RCC 7860 (cell line): ENCODE data around the gene TJAP1.

Experiments used
- DNase-seq: peaks from one replicate; pipeline ENCODE4 v3.0.0-alpha.2; 2015; ENCODE audit warnings: low spot score
- FAIRE-seq: peaks from 2 replicates; lab custom pipeline; 2012; peaks lifted over from hg19 to GRCh38; lab: Jason Lieb, UNC

Gene TJAP1, protein sequence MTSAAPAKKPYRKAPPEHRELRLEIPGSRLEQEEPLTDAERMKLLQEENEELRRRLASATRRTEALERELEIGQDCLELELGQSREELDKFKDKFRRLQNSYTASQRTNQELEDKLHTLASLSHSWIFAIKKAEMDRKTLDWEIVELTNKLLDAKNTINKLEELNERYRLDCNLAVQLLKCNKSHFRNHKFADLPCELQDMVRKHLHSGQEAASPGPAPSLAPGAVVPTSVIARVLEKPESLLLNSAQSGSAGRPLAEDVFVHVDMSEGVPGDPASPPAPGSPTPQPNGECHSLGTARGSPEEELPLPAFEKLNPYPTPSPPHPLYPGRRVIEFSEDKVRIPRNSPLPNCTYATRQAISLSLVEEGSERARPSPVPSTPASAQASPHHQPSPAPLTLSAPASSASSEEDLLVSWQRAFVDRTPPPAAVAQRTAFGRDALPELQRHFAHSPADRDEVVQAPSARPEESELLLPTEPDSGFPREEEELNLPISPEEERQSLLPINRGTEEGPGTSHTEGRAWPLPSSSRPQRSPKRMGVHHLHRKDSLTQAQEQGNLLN

DNA sequence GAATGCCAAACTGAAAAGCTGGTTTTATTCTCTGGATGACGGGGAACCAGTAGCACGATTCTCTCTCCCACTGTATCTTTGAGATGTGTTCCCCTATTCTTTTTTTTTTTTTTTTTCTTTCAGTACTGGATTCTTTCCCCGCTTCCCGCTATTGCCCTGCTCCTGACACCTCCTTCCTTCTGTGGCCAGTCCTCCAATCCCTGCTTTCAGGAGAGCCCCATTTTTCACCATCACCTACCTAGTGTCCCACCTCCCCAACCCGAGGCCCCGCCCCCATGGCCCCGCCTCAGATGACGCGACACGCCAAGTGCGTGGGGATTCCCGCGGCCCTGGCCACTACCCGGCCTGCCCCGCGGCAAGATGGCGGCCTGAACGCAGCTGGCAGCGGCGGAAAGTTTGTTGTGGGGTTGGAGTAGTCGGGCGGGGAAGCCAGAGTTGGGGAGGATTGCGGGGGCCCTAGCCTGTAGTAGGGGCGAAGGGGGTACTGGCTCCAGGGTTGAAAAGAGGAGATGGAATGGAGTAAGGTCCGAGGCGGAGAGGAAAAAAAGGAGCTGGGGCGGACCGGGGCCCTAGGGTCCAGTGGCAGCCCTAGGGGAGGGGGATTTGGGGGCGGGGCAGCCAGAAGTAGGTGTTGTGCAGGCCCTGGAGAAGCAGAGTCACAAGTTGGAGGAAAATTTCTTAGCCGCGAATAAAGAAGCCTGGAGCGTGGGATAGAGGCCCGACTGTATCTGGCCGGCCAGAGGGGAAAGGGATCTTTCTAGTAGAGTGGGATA, at the start of gene TJAP1:
Gene TJAP1 (plus strand): TSS at position 336 of the 773 bp plus-strand sequence. CDS start 21,432 bp downstream, outside the sequence.
- FAIRE-seq: no peak
- peak; percentile 38 for DNase-seq

DNA sequence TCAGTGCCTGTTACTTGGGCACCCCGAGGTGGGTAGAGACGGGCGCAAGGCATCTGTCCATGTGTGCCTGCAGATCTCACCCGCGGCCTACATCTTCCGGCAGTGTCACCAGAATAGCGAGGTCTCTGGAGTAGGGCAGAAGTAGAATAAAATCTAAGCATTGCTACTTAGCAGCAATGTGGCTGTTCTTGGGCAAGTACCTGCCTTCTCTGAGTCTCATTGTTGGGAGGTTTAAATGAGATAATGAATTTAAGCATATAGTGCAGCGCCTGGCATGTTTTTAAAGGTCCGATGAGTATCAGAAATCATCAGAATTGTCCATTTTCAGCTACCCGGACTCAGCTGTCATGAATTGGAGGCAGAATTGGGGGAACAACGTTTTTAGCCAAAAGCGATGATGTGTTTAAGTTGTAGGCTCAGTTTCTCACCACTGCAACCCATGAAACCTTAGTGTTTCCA, 49.2 kb upstream of the TJAP1 start:
- FAIRE-seq (no peak), DNase-seq (no peak)

DNA sequence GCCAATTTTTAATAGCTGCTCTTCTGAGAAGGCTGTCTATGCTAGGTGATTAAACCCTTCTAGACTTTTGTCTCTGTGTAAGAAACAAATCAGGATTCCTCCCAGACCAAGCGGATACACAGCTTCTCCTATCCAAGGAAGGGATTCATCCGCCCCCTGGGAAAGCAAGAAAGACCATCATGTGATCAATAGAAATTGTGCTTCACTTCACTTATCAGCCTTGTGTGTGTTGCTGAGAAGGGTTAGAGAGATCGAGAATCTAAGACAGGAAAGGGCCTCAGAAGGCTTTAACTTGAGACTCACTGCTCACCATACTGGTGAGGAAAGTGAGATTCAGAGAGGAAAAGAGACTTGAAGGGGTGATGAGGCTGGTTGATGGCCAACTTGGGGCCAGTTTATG, 48.5 kb upstream of the TJAP1 start:
- DNase-seq (no peak), FAIRE-seq (no peak)

DNA sequence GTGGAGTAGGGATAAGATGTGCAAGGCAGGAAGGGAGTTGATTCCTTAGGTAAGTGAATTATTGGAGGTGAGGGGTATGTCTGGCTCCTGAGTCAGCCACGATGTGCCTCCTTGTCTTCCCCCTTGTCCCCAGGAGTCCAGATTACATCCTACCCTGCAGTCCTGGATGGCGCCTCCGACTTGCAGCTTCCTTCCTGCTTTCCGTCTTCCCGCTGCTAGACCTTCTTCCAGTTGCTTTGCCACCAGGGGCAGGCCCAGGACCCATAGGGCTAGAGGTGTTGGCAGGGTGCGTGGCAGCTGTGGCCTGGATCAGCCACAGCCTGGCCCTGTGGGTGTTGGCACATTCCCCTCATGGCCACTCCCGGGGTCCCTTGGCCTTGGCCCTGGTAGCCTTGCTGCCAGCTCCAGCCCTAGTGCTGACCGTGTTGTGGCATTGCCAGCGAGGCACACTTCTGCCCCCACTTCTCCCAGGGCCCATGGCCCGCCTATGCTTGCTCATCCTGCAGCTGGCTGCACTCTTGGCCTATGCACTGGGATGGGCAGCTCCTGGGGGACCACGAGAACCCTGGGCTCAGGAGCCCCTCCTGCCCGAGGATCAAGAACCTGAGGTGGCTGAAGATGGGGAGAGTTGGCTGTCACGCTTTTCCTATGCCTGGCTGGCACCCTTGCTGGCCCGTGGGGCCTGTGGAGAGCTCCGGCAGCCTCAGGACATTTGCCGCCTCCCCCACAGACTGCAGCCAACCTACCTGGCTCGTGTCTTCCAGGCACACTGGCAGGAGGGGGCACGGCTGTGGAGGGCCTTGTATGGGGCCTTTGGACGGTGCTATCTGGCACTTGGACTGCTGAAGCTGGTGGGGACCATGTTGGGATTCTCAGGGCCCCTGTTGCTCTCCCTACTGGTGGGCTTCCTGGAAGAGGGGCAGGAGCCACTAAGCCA, 45.1 kb upstream of the TJAP1 start:
- DNase-seq (no peak), FAIRE-seq (no peak)

DNA sequence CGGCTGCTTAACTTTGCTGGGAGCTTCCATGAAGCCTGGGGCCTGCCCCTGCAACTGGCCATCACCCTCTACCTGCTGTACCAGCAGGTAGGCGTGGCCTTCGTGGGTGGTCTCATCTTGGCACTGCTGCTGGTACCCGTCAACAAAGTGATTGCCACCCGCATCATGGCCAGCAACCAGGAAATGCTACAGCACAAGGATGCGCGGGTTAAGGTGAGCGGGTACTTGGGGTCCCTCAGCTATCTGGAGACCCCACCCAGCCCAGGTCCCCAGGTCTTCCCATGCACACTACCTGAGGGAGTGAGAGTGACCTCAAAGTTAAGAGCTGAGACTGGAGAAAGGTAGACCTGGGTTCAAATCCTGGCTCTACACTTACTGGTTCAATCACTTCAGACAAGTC, 44.2 kb upstream of the TJAP1 start:
- DNase-seq: no peak
- no peak for FAIRE-seq

DNA sequence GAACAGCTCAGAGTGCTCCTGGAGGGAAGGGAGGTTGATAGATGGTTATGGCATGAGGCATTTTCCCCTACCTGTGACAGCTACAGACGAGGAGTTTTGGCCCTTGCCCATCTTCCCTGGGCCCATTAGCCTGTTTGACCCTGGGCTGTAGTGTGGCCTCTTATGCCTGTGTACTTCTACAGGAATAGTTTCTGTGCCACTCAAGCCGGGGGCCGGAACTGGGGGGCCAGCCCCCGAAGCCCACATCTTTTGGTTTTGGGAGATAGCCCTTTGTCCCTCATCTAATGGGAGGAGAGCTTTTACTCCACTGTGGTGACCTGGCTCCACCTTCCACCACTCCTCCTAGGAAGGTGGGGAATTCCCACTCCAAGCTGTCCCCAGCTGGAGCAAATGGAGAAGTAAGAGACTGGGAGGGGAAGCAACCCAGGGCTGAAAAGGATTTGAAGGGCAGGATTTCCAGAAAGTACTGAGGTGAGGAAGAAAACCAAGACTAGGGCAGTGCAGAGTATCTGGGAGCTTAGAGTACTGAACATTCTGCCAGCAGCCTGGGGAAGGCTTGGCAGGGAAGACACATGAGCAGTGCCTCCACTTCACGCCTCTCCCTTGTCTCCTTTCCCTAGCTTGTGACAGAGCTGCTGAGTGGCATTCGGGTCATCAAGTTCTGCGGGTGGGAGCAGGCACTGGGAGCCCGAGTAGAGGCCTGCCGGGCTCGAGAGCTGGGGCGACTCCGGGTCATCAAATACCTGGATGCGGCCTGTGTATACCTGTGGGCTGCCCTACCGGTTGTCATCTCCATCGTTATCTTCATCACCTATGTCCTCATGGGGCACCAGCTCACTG, 43.1 kb upstream of the TJAP1 start:
- FAIRE-seq (no peak), DNase-seq (no peak)

DNA sequence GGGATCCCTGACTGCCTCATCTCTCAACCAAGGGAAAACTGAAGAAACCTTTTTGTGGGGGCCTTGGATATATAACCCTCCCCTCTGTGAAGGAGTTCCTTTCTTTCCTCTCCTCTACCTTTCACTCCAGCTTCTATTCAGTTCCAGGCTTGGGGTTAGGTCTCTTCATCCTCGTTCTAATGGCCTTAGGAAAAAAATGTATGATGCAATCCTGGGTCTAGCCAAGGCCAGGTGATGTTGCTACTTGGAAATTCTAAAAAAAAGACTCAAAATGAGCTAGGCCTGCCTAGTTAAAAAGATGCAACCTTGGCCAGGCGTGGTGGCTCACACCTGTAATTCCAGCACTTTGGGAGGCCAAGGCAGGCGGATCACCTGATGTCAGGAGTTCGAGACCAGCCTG, 42.4 kb upstream of the TJAP1 start:
- FAIRE-seq: no peak

DNA sequence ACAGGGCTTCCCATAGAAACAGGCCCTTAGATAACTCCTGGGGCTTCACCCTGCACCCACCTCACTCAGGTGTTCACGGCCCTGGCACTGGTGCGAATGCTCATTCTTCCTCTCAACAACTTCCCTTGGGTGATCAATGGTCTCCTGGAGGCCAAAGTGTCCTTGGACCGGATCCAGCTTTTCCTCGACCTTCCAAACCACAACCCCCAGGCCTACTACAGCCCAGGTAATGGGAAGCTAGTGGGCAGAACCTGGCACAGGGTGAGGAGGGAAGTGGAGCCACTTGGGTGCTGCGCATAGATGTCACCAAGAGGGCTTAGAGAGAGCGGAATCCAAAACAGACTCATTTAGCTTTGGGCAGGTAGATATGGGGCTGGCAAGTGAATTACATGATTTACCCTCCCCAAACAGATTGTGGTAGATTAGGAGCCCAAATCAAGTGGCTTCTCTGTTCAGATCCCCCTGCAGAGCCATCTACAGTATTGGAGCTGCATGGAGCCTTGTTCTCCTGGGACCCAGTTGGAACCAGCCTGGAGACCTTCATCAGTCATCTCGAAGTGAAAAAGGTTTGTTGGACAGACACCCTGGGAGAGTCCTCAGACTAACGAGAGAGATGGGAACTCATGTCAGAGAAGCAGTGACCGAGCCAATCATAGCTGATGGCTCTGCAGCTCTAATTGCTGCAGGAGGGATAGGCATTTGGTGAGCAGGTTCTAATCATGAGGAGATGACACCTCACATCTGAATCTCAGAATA, 41.5 kb upstream of the TJAP1 start:
- FAIRE-seq (no peak), DNase-seq (no peak)

More for the DNA sequence above, 42.4 kb upstream of the TJAP1 start:
- no peak for DNase-seq

DNA sequence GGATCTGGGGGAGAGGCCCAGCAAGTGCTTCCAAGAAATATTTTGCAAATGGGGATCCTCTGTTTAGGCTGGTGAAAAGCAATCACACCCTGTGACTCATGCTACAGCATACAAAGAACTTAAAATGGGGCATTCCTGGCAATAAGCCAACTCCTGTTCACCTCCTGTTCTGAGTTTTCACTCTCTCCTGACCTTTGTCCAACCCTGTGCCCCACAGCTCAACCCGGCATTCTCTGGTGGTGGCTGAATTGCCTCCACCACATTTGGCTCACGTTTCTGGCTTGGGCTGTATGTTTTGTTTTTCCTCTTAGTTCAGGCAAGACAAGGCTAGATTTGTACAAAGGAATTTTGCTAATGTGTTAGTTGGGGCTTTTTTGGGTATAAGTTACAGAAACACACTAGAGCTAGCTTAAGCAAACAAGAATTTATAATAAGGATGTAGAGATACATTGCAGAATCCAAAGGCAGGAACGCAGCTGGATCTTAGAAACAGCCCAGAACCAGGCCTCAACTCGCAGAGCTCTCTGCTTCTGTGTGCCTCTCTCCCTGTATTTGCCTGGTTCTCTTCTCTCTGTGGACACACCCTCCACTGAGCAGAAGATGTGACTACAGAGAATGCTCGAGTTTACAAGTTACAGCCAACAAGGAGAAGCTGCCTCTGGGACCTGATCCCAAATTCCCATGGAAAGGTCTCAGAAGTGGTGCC, 40.6 kb upstream of the TJAP1 start:
- peak; percentile 54 for DNase-seq
- no peak for FAIRE-seq

DNA sequence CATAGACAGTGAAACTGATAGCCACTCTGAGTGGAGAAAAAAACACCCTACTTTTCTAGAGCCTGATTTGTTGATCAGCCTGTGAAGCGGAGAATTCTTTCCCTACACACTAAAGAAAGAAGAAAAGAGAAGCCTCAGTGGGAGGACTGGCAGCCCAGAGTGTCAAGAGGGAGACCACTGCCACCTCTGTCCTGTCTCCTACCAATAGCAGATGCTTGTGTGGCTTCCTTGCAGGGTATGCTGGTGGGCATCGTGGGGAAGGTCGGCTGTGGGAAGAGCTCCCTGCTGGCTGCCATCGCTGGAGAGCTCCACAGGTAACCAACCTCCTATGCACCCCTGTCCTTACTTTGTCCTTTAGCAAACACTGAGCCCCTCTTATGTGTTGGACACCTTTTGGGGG, 39.7 kb upstream of the TJAP1 start:
- DNase-seq (no peak), FAIRE-seq (no peak)

DNA sequence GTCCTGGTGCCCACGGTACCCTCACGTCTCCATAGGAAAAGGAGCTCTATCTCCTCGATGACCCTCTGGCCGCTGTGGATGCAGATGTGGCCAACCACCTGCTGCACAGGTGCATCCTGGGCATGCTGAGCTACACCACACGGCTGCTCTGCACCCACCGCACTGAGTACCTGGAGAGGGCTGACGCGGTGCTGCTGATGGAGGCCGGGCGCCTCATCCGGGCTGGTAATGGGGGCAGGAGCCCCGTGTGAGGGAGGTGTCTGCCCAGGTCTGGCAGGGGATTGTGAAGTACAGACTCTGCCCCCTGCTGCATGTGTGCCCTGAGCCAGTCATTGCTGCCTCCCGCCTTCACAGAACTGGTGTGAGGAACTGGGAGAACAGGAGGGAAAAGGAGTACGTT, 34.4 kb upstream of the TJAP1 start:
- FAIRE-seq: no peak
- DNase-seq: no peak

DNA sequence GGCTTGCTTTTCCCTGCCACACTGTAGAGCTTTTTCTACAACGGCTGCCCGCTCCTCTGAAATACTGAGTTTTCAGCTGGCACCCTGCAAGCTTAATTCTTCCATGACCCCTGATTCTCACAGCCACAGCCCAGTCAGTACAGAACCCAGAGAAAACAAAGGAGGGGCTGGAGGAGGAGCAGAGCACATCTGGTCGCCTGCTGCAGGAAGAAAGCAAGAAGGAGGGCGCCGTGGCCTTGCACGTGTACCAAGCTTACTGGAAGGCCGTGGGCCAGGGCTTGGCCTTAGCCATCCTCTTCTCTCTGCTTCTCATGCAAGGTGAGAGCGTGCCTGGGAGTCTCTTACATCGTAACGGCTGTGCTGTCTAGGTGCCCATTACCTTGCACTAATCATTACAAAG, 33.3 kb upstream of the TJAP1 start:
- no peak for DNase-seq

DNA sequence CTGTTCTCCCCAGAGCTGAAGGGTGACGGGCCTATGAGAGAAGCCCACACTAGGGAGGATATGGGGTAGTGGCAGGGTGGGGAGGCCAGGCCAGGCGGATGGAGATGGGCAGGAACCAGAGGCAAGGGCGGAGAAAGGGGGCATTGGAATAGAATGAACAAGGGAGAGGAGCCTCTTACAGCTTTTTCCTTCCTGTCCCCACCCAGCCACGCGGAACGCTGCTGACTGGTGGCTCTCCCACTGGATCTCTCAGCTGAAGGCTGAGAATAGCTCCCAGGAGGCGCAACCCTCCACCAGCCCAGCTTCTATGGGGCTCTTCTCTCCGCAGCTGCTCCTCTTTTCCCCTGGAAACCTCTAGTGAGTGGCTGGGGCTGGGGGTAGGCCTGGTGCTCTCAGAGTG, 32.8 kb upstream of the TJAP1 start:
- DNase-seq (no peak), FAIRE-seq (no peak)

More for the DNA sequence above, 33.3 kb upstream of the TJAP1 start:
- no peak for FAIRE-seq

DNA sequence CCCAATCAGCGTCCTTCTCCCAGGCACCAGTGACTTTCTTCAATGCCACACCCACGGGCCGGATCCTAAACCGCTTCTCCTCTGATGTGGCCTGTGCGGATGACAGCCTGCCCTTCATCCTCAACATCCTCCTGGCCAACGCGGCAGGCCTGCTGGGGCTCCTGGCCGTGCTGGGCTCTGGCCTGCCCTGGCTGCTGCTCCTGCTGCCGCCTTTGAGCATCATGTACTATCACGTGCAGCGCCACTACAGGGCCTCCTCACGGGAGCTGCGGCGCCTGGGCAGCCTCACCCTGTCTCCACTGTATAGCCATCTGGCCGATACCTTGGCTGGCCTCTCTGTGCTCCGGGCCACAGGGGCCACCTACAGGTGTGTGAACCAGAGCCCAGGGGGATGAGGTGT, 31.8 kb upstream of the TJAP1 start:
- FAIRE-seq (no peak), DNase-seq (no peak)

DNA sequence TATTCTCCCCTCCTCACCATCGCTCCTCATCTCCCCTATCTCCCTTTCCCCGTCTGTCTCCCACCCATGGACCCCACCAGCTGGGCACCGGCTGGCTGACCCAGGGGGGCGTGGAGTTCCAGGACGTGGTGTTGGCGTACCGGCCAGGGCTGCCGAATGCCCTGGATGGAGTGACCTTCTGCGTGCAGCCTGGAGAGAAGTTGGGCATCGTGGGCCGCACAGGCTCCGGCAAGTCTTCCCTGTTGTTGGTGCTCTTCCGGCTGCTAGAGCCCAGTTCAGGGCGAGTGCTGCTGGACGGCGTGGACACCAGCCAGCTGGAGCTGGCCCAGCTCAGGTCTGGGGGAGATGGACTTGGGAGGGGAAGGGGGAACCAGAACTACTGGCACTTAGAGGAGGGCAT, 29.8 kb upstream of the TJAP1 start:
- FAIRE-seq: no peak

DNA sequence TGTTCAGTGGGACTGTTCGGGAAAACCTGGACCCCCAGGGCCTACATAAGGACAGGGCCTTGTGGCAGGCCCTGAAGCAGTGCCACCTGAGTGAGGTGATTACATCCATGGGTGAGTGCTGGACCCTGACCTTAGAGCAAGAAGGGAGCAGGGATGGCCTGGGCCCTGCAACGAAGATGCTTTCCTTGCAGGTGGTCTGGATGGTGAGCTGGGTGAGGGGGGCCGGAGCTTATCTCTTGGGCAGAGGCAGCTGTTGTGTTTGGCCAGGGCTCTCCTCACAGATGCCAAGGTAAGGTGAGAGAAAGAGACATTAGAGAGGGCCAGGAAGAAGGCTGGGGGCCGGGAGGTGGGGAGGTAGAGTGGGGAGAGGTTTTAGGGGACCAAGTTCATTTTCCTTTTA, 28.5 kb upstream of the TJAP1 start:
- DNase-seq (no peak), FAIRE-seq (no peak)

More for the DNA sequence above, 29.8 kb upstream of the TJAP1 start:
- no peak for DNase-seq

DNA sequence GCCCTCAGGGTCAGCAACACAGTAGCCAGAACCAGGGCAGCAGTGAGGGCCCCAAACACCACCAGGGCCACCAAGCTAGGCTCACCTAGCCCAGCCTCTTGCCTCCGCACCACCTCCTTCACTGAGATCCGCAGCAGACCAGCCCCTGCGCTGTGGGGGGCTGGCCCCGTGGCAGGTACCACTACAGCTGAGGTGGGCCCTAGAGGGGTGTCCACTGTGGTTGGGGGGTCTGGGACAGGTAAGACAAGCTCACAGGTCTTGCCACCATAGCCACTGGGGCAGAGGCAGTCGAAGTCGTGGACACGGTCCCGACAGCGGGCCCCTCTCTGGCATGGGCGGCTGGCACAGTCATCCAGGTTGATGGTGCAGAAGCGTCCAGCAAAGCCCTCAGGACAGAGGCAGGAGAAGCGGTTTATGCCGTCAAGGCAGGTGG, 26.7 kb upstream of the TJAP1 start:
- FAIRE-seq (no peak), DNase-seq (no peak)

DNA sequence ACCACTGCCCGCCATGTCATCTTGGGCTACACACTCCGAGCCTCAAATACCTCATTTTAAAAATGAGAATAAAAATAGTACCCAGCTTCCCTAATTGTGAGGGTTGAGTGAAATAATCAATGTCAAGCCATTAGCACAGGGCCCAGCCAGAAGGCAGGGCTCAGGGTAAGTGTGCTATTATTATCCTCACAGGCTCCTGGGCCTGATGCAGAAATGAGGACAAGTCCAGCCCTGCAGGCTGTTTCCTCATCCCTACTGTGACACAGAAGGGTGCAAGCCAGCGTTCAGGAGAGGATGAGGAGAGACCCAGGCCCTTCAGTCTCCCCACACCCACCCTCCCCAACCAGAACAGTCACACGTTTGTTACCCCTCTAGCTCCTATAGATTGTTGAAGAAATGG, 26.0 kb upstream of the TJAP1 start:
- DNase-seq: no peak
- no peak for FAIRE-seq
